Measurements from ENCODE around the gene HOMER1.

HOMER1 gene

GRCh38 chr5:79413112-79413511 is 100.8 kb downstream of the HOMER1 start:
- POLR2A ChIA-PET, result no interaction called here
- no peak overlapping the region for H3K4me3 ChIP-seq (ENCODE audit: low read depth, low read length)
- CTCF ChIA-PET, result no interaction called here
- no peak for TF ChIP-seq CTCF (IDR thresholded peaks at IDR 0.05; ENCODE audit: insufficient read depth, low read length, missing control alignments)
- no peak for DNase-seq (ENCODE audit: low read depth, low spot score)

GRCh38 chr5:79408028-79408427 is 105.9 kb downstream of the HOMER1 start:
- no peak overlapping the region for H3K4me3 ChIP-seq (ENCODE audit: low read depth, low read length)
- TF ChIP-seq CTCF (IDR thresholded peaks at IDR 0.05; ENCODE audit: insufficient read depth, low read length, missing control alignments), result no peak
- no peak for DNase-seq (ENCODE audit: low read depth, low spot score)
- POLR2A ChIA-PET, result no interaction called here
- CTCF ChIA-PET, result no interaction called here

GRCh38 chr5:79407591-79407990 is 106.3 kb downstream of the HOMER1 start:
- no peak for TF ChIP-seq CTCF (IDR thresholded peaks at IDR 0.05; ENCODE audit: insufficient read depth, low read length, missing control alignments)
- CTCF ChIA-PET, result no interaction called here
- POLR2A ChIA-PET, result no interaction called here
- DNase-seq (ENCODE audit: low read depth, low spot score), result no peak
- H3K4me3 ChIP-seq (ENCODE audit: low read depth, low read length), result no peak overlapping the region

GRCh38 chr5:79401216-79401615 is 112.7 kb downstream of the HOMER1 start:
- TF ChIP-seq CTCF (IDR thresholded peaks at IDR 0.05; ENCODE audit: insufficient read depth, low read length, missing control alignments), result no peak
- no peak for DNase-seq (ENCODE audit: low read depth, low spot score)
- H3K4me3 ChIP-seq (ENCODE audit: low read depth, low read length), result no peak overlapping the region
- ChIA-PET CTCF (no interaction called here), POLR2A (no interaction called here)

- TF ChIP-seq CTCF (IDR thresholded peaks at IDR 0.05; ENCODE audit: insufficient read depth, low read length, missing control alignments), result no peak
- no peak for DNase-seq (ENCODE audit: low read depth, low spot score)
- POLR2A ChIA-PET, result no interaction called here
- H3K4me3 ChIP-seq (ENCODE audit: low read depth, low read length), result no peak overlapping the region
- CTCF ChIA-PET, result no interaction called here
These were observed 114.9 kb downstream of the HOMER1 start for GRCh38 chr5:79399046-79399445.

GRCh38 chr5:79397080-79397479 is 116.9 kb downstream of the HOMER1 start:
- CTCF ChIA-PET, result interaction anchor here (1.3 kb wide), 1 partner anchor 20 kb away, joined by 3 read pairs; no protein-coding TSS in a partner anchor

More at GRCh38 chr5:79397080-79397479, 116.9 kb downstream of the HOMER1 start:
- TF ChIP-seq CTCF (IDR thresholded peaks at IDR 0.05; ENCODE audit: insufficient read depth, low read length, missing control alignments), result no peak
- no peak overlapping the region for H3K4me3 ChIP-seq (ENCODE audit: low read depth, low read length)
- POLR2A ChIA-PET, result no interaction called here
- DNase-seq (ENCODE audit: low read depth, low spot score), result no peak
